Measurements from ENCODE around the gene TPT1. TPM values are rescaled to one million over a fixed set of nuclear protein-coding genes. Genes with fewer than 3 reads are reported as not detected.

Gene TPT1
- total and polyA plus RNA-seq, 2 of the 13 experiments (the other 11 are each of a cell fraction or from before 2014, with no cell fraction given): 2,953 to 3,594 TPM

DNA sequence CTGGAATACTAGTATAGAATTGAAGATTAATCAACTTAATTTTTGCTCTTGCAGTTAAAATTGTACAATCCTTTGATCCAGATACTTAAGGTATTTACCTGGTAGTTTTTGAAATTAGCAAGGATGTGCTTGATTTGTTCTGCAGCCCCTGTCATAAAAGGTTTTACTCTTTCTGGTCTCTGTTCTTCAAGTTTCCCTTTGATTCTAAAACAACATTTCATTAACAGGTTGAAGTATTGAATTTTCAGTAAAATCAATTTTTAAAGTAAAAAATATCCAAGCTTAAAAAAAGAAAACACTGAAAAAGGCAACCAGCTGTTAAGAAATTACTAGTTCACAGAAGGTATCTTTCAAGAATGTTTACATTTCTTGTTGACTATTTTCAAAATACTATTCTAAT lies 1.6 kb downstream of the TPT1 start:
- ChIA-PET POLR2A (interaction anchor here (1.4 to 3.7 kb wide), 2 partner anchors 94 to 160 kb away, joined by 3 to 29 read pairs; no protein-coding TSS in a partner anchor), CTCF (ENCODE audit: low intra/inter-chr PET ratio, low total read pairs) (no interaction called here)
- TF ChIP-seq RBFOX2 (IDR thresholded peaks at IDR 0.05; ENCODE audit: low read depth, low read length) (peak; percentile 57; the same call in 1 of the 2 replicates), KLF6 (CRISPR knock-in tag; IDR thresholded peaks at IDR 0.05) (no peak), ZNF607 (CRISPR knock-in tag; IDR thresholded peaks at IDR 0.05; ENCODE audit: borderline replicate concordance) (no peak)
- H3K4me2 ChIP-seq (ENCODE audit: low read depth, low read length): peak overlapping the region; percentile 93
- H4K20me1 ChIP-seq (ENCODE audit: insufficient read depth, low read length): peaks cover 62% of the 10 kb centered on the region
- intact Hi-C loops (cut with micrococcal nuclease; ENCODE audit: unreplicated experiment): no loop called here
- ATAC-seq (no peak), FAIRE-seq (no peak), DNase-seq (ENCODE audit: low spot score) (no peak)
- peaks cover 52% of the 10 kb centered on the region for H3K79me2 ChIP-seq (ENCODE audit: insufficient read depth, low read length)
- in situ Hi-C loops (cut with HindIII; ENCODE audit: extremely low pct_ligation_motif_present, low pct_unique_long_range_greater_than_20kb): no loop called here
- H2AFZ ChIP-seq (ENCODE audit: low read length): no peak overlapping the region
- H3K4me1 ChIP-seq (ENCODE audit: insufficient read depth, low read length): peaks cover 67% of the 10 kb centered on the region
- H3K27me3 ChIP-seq (ENCODE audit: control insufficient read depth in 1 of 2, insufficient read depth in 2 of 2, low read length in 2 of 2): no peaks in the 10 kb centered on the region; a peak in 1 of 5 replicates
- H3K36me3 ChIP-seq (replicated peaks in 1 of 2; ENCODE audit: control insufficient read depth in 1 of 2, insufficient read depth in 2 of 2, low read length in 2 of 2): peaks cover 13 to 48% of the 10 kb centered on the region in 2 experiments
- no TSS peak for BruUV-seq (replicated peaks)
- H3K4me3 ChIP-seq (replicated peaks in 1 of 3; ENCODE audit: insufficient read depth in 1 of 3, low read depth in 2 of 3, low read length in 3 of 3): peak overlapping the region; percentile 92 to 99 (median 95)
- peak overlapping the region; percentile 99 for H3K9ac ChIP-seq (ENCODE audit: insufficient read depth, low read depth, low read length)
- no peak overlapping the region for H3K27ac ChIP-seq (ENCODE audit: extremely low read length, insufficient read depth, low read length)
- no peaks in the 10 kb centered on the region for H3K9me3 ChIP-seq (ENCODE audit: low read length)

DNA sequence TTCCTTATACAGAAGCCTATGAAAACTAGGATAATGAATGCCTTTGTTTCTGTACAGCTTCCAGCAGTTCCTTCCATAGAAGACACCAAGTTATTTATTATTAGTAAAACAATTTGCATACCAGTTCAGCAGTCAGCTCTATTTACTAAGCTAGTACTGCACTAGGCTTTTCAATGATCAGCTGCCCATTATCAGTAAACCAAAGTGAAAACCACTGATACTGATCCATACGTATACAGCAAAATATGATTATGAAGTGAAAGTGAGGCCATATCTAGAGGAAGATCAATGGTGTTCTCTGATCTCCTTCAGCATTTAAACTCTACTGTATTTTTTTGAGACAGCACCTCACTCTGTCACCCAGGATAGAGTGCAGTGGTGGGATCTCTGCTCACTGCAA lies 3.2 kb downstream of the TPT1 start:
- peaks cover 78% of the 10 kb centered on the region for H3K4me1 ChIP-seq (ENCODE audit: insufficient read depth, low read length)
- TF ChIP-seq RBFOX2 (IDR thresholded peaks at IDR 0.05; ENCODE audit: low read depth, low read length) (peak; percentile 31; the same call in 1 of the 2 replicates), ZBTB7B (CRISPR knock-in tag; IDR thresholded peaks at IDR 0.05) (no peak), ETV6 (CRISPR knock-in tag; conservative IDR thresholded peaks at IDR 0.05) (no peak)
- BruUV-seq (replicated peaks): no TSS peak
- H3K9ac ChIP-seq (ENCODE audit: insufficient read depth, low read depth, low read length): no peak overlapping the region; the same call in 1 of the 2 replicates
- ChIA-PET POLR2A (interaction anchor here (0.6 to 1.1 kb wide), 2 partner anchors 10 to 22 kb away, joined by 3 read pairs; no protein-coding TSS in a partner anchor), CTCF (ENCODE audit: low intra/inter-chr PET ratio, low total read pairs) (no interaction called here)
- no peaks in the 10 kb centered on the region; a peak in 1 of 5 replicates for H3K27me3 ChIP-seq (ENCODE audit: control insufficient read depth in 1 of 2, insufficient read depth in 2 of 2, low read length in 2 of 2)
- H3K4me2 ChIP-seq (ENCODE audit: low read depth, low read length): peak overlapping the region; percentile 93
- H4K20me1 ChIP-seq (ENCODE audit: insufficient read depth, low read length): peaks cover 64% of the 10 kb centered on the region
- WGBS (ENCODE audit: low lambda C conversion rate): 100% methylated on average over 1 of the region's 1 CpG
- intact Hi-C loops (cut with micrococcal nuclease; ENCODE audit: unreplicated experiment) (no loop called here), in situ Hi-C loops (cut with HindIII; ENCODE audit: extremely low pct_ligation_motif_present, low pct_unique_long_range_greater_than_20kb) (no loop called here)
- FAIRE-seq (no peak), ATAC-seq (no peak), DNase-seq (ENCODE audit: low spot score) (no peak)
- 0 out of 6 replicates have a peak overlapping the region, but pooled peaks of 1 of the 3 experiments have one; percentile 92 for H3K4me3 ChIP-seq (replicated peaks in 1 of 3; ENCODE audit: insufficient read depth in 1 of 3, low read depth in 2 of 3, low read length in 3 of 3)
- no peak overlapping the region for H3K27ac ChIP-seq (ENCODE audit: extremely low read length, insufficient read depth, low read length)
- H3K36me3 ChIP-seq (replicated peaks in 1 of 2; ENCODE audit: control insufficient read depth in 1 of 2, insufficient read depth in 2 of 2, low read length in 2 of 2): peaks cover 13 to 46% of the 10 kb centered on the region in 2 experiments
- no peaks in the 10 kb centered on the region for H3K9me3 ChIP-seq (ENCODE audit: low read length)
- peaks cover 49% of the 10 kb centered on the region for H3K79me2 ChIP-seq (ENCODE audit: insufficient read depth, low read length)
- H2AFZ ChIP-seq (ENCODE audit: low read length): no peak overlapping the region

All from HepG2 (cell line).